ENCODE data around the gene RGS6.
A peak's percentile ranks its signal among the peaks of the same experiment; 100 is the strongest.

The RGS6 gene

GRCh38 chr14:72254937-72255472 lies 322.8 kb downstream of the RGS6 start:
- no peak for DNase-seq

GRCh38 chr14:72256055-72256454 lies 323.8 kb downstream of the RGS6 start:
- no peak for DNase-seq

- no peak for DNase-seq
Observed at GRCh38 chr14:72261068-72261467, 328.8 kb downstream of the RGS6 start.

GRCh38 chr14:72262771-72263170 lies 330.5 kb downstream of the RGS6 start:
- no peak for DNase-seq

- DNase-seq, result no peak
Observed at GRCh38 chr14:72264716-72265115, 332.5 kb downstream of the RGS6 start.

GRCh38 chr14:72270147-72270727 lies 338.0 kb downstream of the RGS6 start:
- no peak for DNase-seq

- DNase-seq, result no peak
Observed at GRCh38 chr14:72270749-72271148, 338.5 kb downstream of the RGS6 start.

- DNase-seq, result no peak
Observed at GRCh38 chr14:72275242-72275641, 343.0 kb downstream of the RGS6 start.

GRCh38 chr14:72278316-72278715 lies 346.1 kb downstream of the RGS6 start:
- DNase-seq, result no peak

- no peak for DNase-seq
Observed at GRCh38 chr14:72284176-72284575, 351.9 kb downstream of the RGS6 start.

GRCh38 chr14:72290241-72290640 lies 358.0 kb downstream of the RGS6 start:
- DNase-seq, result no peak

GRCh38 chr14:72291908-72292688 lies 359.9 kb downstream of the RGS6 start:
- no peak for DNase-seq

GRCh38 chr14:72292689-72293024 lies 360.4 kb downstream of the RGS6 start:
- DNase-seq, result no peak

- no peak for DNase-seq
Observed at GRCh38 chr14:72301352-72301751, 369.1 kb downstream of the RGS6 start.

- no peak for DNase-seq
Observed at GRCh38 chr14:72303930-72304329, 371.7 kb downstream of the RGS6 start.

- DNase-seq, result no peak
Observed at GRCh38 chr14:72305561-72305960, 373.3 kb downstream of the RGS6 start.

- DNase-seq, result no peak
Observed at GRCh38 chr14:72308967-72309485, 376.8 kb downstream of the RGS6 start.

- DNase-seq, result no peak
Observed at GRCh38 chr14:72311116-72311515, 378.9 kb downstream of the RGS6 start.

GRCh38 chr14:72311516-72311915 lies 379.3 kb downstream of the RGS6 start:
- DNase-seq, result no peak

GRCh38 chr14:72314808-72315435 lies 382.7 kb downstream of the RGS6 start:
- no peak for DNase-seq

GRCh38 chr14:72315714-72316113 lies 383.5 kb downstream of the RGS6 start:
- no peak for DNase-seq

- DNase-seq, result no peak
Observed at GRCh38 chr14:72318648-72319047, 386.4 kb downstream of the RGS6 start.

- DNase-seq, result peak; percentile 63
Observed at GRCh38 chr14:72332046-72332445, 399.8 kb downstream of the RGS6 start.

- DNase-seq, result no peak
Observed at GRCh38 chr14:72332871-72333270, 400.6 kb downstream of the RGS6 start.

Measured in NCI-H446 treated with DMSO at 0.1 percent for 48 hours (cell line).